Cardiac fibroblast (primary cell): ENCODE results near the gene XPNPEP1.
A peak's percentile ranks its signal among the peaks of the same experiment; 100 is the strongest.

Source experiments
- DNase-seq, 2 donors: peaks; one replicate each; pipeline versions ENCODE4 v3.0.0 to v3.0.0-alpha.2; 2010; ENCODE audit warnings: low read depth in 2 of 2
- H3K4me3 ChIP-seq, 2 donors: replicated peaks in 1 of 2; 1 replicate in 1 of 2; 2 replicates in 1 of 2; pipeline ENCODE4 v1.5.1; 2011; ENCODE audit warnings: low read depth in 2 of 2, low read length in 2 of 2, mild to moderate bottlenecking in 2 of 2, moderate library complexity in 1 of 2
- CTCF ChIP-seq: IDR thresholded peaks from one replicate; pipeline ENCODE4 v1.5.1; 2011; ENCODE audit warnings: low read depth, mild to moderate bottlenecking, low read length, inconsistent platforms

Gene XPNPEP1

DNA sequence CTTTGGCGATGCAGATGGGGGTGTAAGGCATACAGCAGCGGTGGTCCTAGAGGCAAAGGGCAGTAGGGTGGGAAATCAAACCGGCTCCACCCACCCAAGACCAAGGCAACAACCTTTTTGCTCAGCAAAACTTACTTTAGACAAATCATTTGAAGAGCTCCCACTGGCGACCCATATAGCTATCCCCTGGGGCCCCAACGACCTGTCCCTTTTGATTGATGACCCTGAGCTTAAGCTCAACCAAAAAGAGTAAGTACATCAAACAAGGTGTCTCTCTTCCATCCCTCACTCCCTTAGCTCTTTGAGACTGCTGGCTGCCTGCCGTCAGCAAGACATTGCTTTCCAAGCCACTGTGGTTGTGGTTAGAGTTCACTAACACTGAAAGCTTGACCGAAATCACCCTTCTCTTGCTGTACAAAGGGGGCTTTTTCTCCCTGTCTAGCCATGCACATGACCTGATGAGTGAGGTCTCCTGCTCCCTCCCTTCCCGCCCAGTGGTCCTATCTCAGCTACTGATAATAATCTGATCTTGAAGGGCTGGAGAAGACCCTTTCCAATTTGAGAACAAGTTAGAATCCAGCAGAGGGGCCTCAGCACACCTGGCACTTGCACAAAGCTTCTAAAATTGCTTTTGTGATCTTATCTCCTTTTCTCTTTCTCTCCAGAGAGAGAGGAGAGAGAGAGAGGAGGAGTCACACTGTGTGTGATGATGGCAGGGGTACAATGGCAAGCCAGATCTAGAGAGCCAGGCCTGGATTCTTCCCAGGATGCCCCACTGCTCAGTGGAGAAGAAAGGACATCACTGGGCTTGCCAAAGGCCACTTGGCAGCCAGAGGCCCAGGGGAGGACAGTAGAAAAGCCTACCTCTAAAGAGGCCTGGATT is 42.2 kb downstream of the XPNPEP1 start:
- no peak for DNase-seq
- no peak overlapping the region for H3K4me3 ChIP-seq
- no peak for TF ChIP-seq CTCF

GRCh38 chr10:109877546-109877945 is 45.8 kb downstream of the XPNPEP1 start:
- no peak overlapping the region for H3K4me3 ChIP-seq
- DNase-seq = no peak
- no peak for TF ChIP-seq CTCF

GRCh38 chr10:109875828-109876821 is 47.2 kb downstream of the XPNPEP1 start:
- TF ChIP-seq CTCF = no peak
- H3K4me3 ChIP-seq = no peak overlapping the region
- DNase-seq = no peak

GRCh38 chr10:109875151-109875568 is 48.2 kb downstream of the XPNPEP1 start:
- DNase-seq = no peak
- TF ChIP-seq CTCF = no peak
- H3K4me3 ChIP-seq = no peak overlapping the region

GRCh38 chr10:109871476-109871875 is 51.8 kb downstream of the XPNPEP1 start:
- H3K4me3 ChIP-seq = no peak overlapping the region
- TF ChIP-seq CTCF = no peak
- no peak for DNase-seq

GRCh38 chr10:109866995-109867635 is 56.2 kb downstream of the XPNPEP1 start:
- no peak overlapping the region for H3K4me3 ChIP-seq
- TF ChIP-seq CTCF = no peak
- peak; percentile 20 to 42 for DNase-seq
